GM06990 (cell line): ENCODE measurements around the gene CYP1A1.

ENCODE experiments used
- DNase-seq: peaks from one replicate; pipeline ENCODE4 v3.0.0-alpha.2; 2011; ENCODE audit not compliant: insufficient read length; ENCODE audit errors: extremely low read depth
- H3K27me3 ChIP-seq: replicated peaks from 2 replicates; pipeline ENCODE4 v1.6.0; 2011; ENCODE audit warnings: low read length; ENCODE audit not compliant: control insufficient read depth, insufficient read depth
- H3K36me3 ChIP-seq: 2 replicates; pipeline ENCODE4 v1.5.1; 2011; ENCODE audit warnings: low read length; ENCODE audit not compliant: control insufficient read depth, insufficient read depth
- H3K4me3 ChIP-seq: replicated peaks from 2 replicates; pipeline ENCODE4 v1.5.1; 2011; ENCODE audit warnings: low read depth, mild to moderate bottlenecking, control low read depth, low read length
- CTCF ChIP-seq: IDR thresholded peaks from 2 replicates; pipeline ENCODE4 v1.5.1; 2011; ENCODE audit warnings: low read length, control low read depth, mild to moderate bottlenecking, inconsistent platforms; ENCODE audit not compliant: insufficient read depth, poor library complexity, severe bottlenecking

Gene CYP1A1

GRCh38 chr15:74716651-74717050 is 8.7 kb downstream of the CYP1A1 start:
- DNase-seq = no peak
- Histone ChIP-seq H3K27me3 (no peaks in the 10 kb centered on the region), H3K36me3 (no peaks in the 10 kb centered on the region), H3K4me3 (no peak overlapping the region)
- TF ChIP-seq CTCF = no peak

DNA sequence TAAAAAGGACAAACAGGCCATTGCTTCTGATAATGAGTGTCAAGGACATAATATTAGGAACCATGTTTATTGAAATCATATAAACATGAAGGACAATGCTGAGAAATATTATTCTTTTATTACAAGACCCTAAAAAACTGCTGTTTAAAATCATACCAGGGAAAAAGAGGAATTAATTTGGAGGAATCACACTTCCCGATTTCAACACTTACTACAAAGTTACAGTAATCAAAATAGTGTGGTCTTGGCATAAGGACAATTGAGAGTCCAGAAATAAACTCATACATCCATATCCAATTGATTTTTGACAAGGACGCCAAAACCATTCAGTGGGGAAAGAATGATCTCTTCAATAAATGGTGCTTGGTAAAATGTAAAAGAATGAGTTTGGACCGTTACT is 13.0 kb downstream of the CYP1A1 start:
- Histone ChIP-seq H3K36me3 (no peaks in the 10 kb centered on the region), H3K4me3 (no peak overlapping the region), H3K27me3 (no peaks in the 10 kb centered on the region)
- TF ChIP-seq CTCF = no peak
- no peak for DNase-seq

GRCh38 chr15:74710319-74711094 is 14.8 kb downstream of the CYP1A1 start:
- Histone ChIP-seq H3K36me3 (no peaks in the 10 kb centered on the region), H3K27me3 (no peaks in the 10 kb centered on the region), H3K4me3 (no peak overlapping the region)
- no peak for DNase-seq
- no peak for TF ChIP-seq CTCF

DNA sequence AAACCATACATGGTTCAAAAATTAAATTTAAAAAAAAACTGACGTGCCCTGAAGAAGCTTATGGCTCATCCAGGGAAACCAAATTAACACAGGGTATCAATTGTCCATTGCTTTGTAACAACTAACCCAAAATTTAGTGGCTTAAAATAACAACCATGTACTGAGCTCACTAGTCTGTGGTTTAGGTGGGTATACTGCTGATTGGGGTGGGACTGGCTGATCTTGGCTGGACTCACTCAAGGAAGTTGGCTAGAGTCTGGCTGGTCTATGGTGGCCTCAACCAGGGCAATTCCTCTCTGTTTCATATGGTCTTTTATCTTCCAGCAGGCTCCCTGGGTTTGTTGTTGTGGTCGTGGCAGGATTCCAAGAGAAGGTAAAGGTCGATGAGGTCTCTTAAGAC is 15.4 kb downstream of the CYP1A1 start:
- no peaks in the 10 kb centered on the region for H3K36me3 ChIP-seq
- no peak for DNase-seq
- no peak for TF ChIP-seq CTCF
- H3K27me3 ChIP-seq = no peaks in the 10 kb centered on the region
- no peak overlapping the region for H3K4me3 ChIP-seq

DNA sequence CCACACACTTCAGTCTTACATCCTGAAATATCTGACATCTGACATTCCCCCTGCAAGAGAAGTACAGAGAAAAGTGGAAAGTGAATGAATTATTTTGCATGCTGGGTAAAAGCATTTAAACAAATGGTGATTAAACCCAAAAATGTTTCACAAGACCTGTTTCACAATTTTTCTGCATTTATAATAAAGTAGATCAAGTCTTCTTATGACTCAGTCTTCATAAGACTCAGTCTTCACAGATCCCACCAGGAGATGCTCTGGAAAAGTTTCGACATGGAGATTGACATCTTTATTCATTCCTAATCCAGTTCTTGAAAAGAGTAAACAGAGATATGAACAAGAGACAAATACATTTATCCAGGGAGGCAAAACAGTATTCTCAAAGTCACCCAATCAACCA is 16.3 kb downstream of the CYP1A1 start:
- Histone ChIP-seq H3K27me3 (no peaks in the 10 kb centered on the region), H3K36me3 (no peaks in the 10 kb centered on the region), H3K4me3 (no peak overlapping the region)
- no peak for DNase-seq
- TF ChIP-seq CTCF = no peak

DNA sequence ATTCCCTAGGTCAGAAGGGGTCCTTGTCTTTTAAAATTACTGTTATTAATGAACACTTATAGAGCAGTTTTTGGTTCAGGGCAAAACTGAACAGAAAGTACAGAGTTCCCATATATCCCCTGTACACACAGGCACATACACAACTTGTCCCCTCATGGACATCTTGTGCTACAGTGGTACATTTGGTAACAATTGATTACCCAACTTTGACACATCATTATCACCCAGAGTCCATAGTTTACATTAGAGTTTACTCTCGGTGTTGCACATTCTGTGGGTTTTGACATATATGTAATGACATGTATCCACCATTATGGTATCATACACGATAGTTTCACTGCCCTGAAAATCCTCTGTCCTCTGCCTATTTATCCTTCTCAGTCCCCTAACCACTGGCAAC is 28.5 kb downstream of the CYP1A1 start:
- DNase-seq = no peak
- H3K4me3 ChIP-seq = peak overlapping the region; percentile 93
- H3K36me3 ChIP-seq = no peaks in the 10 kb centered on the region
- no peaks in the 10 kb centered on the region for H3K27me3 ChIP-seq
- TF ChIP-seq CTCF = no peak
